ENCODE data around the gene TPST2. TPM values are rescaled to one million over a fixed set of nuclear protein-coding genes. Genes with fewer than 3 reads are reported as not detected.

Gene TPST2
- total RNA-seq, 2 experiments from 2014 or later, result 30.7 to 33.6 TPM

DNA sequence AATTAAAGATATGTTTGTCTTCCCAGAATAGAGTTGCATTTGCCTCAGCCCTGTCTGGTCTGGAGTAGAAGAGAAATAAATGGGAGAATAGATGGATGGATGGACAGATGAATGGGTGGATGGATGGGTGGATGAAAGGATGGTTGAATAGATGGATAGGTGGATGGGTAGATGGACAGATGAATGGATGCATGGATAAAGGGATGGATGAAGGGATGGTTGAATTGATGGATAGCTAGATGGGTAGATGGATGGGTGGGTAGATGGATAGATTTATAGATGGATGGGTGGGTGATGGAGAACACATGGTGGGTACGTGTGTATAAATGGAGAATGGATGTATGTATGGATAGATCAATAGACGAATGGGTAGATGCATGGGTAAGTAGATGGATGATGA, 19.4 kb upstream of the TPST2 start:
- ChIA-PET POLR2A (interaction anchor here (1.2 kb wide), 1 partner anchor 12 kb away, joined by 3 read pairs; no protein-coding TSS in a partner anchor), CTCF (no interaction called here)
- no peaks in the 10 kb centered on the region for H3K27me3 Mint-ChIP-seq
- no peak for TF ChIP-seq CTCF (IDR thresholded peaks at IDR 0.05)
- no peak for DNase-seq
- intact Hi-C loops (cut with micrococcal nuclease), result no loop called here
- no peak for ATAC-seq
- H3K4me3 Mint-ChIP-seq, result no peak overlapping the region
- no peaks in the 10 kb centered on the region for H3K9me3 Mint-ChIP-seq
- H3K4me1 Mint-ChIP-seq (ENCODE audit: low read depth), result peaks cover 21% of the 10 kb centered on the region
- H3K36me3 Mint-ChIP-seq (ENCODE audit: low read depth), result no peaks in the 10 kb centered on the region
- no peak overlapping the region for H3K27ac Mint-ChIP-seq

GRCh38 chr22:26608129-26608528, 18.2 kb upstream of the TPST2 start:
- ChIA-PET CTCF (no interaction called here), POLR2A (no interaction called here)
- no peak for ATAC-seq
- H3K4me3 Mint-ChIP-seq, result no peak overlapping the region
- H3K27ac Mint-ChIP-seq, result no peak overlapping the region
- no peaks in the 10 kb centered on the region for H3K27me3 Mint-ChIP-seq
- intact Hi-C loops (cut with micrococcal nuclease), result no loop called here
- TF ChIP-seq CTCF (IDR thresholded peaks at IDR 0.05), result no peak
- DNase-seq, result no peak
- H3K36me3 Mint-ChIP-seq (ENCODE audit: low read depth), result no peaks in the 10 kb centered on the region
- H3K4me1 Mint-ChIP-seq (ENCODE audit: low read depth), result peaks cover 23% of the 10 kb centered on the region
- H3K9me3 Mint-ChIP-seq, result no peaks in the 10 kb centered on the region

DNA sequence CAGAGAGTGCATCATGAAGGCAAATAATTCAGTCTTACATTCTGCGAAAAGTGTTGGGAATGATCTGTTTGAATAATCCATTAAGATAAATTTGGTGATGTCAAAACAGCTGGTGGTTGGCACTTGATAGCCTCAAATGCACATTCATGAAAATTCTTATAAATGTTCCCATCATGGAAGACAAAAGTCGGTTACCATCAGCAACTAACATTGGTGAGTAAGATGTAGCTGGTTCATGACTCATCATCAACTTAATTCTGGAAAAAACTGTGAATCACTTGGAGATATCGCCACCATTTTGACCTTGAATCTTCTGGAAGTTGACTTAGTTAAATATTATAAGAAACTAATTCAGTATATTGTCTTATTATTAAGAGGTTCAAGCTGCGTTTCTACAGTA, 16.7 kb upstream of the TPST2 start:
- no peak for ATAC-seq
- H3K4me3 Mint-ChIP-seq, result no peak overlapping the region
- ChIA-PET CTCF (interaction anchor here (1.0 to 2.5 kb wide), 2 partner anchors 10 to 13 kb away, joined by 3 to 7 read pairs; no protein-coding TSS in a partner anchor), POLR2A (interaction anchor here (0.6 to 1.2 kb wide), 3 partner anchors 10 to 162 kb away, joined by 3 to 4 read pairs (median 3); partner anchors contain the start of gene TPST2)
- no peak overlapping the region for H3K27ac Mint-ChIP-seq
- DNase-seq, result no peak
- peaks cover 23% of the 10 kb centered on the region for H3K4me1 Mint-ChIP-seq (ENCODE audit: low read depth)
- no peaks in the 10 kb centered on the region for H3K9me3 Mint-ChIP-seq
- no peaks in the 10 kb centered on the region for H3K27me3 Mint-ChIP-seq
- no peak for TF ChIP-seq CTCF (IDR thresholded peaks at IDR 0.05)
- intact Hi-C loops (cut with micrococcal nuclease), result no loop called here
- H3K36me3 Mint-ChIP-seq (ENCODE audit: low read depth), result no peaks in the 10 kb centered on the region

DNA sequence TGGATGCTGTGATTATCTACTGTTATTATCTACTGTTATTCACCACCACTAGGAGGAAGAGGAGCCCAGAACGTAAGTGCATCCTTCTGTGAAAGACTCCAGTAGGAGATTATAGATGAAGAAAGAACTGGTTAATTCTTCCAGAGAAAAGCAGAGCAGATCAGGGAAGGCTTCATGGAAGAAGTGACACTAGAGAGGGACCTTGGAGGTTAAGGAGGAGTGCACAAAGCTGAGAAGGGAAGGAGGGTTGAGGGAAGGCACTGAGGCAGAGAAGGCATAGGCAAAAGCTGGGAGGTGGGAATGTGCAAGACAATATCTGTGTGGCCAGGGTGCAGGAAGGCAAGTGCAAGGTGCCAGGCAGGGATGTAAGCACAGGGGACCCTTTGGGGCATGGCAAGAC, 14.4 kb upstream of the TPST2 start:
- no peak overlapping the region for H3K27ac Mint-ChIP-seq
- H3K4me1 Mint-ChIP-seq (ENCODE audit: low read depth), result peaks cover 11% of the 10 kb centered on the region
- ChIA-PET POLR2A (no interaction called here), CTCF (no interaction called here)
- TF ChIP-seq CTCF (IDR thresholded peaks at IDR 0.05), result no peak
- H3K4me3 Mint-ChIP-seq, result no peak overlapping the region
- ATAC-seq (no peak), DNase-seq (no peak)
- H3K9me3 Mint-ChIP-seq, result no peaks in the 10 kb centered on the region
- H3K27me3 Mint-ChIP-seq, result no peaks in the 10 kb centered on the region
- intact Hi-C loops (cut with micrococcal nuclease), result no loop called here
- H3K36me3 Mint-ChIP-seq (ENCODE audit: low read depth), result no peaks in the 10 kb centered on the region

GRCh38 chr22:26602127-26602526, 12.2 kb upstream of the TPST2 start:
- CTCF ChIA-PET, result no interaction called here
- no peak for TF ChIP-seq CTCF (IDR thresholded peaks at IDR 0.05)
- Mint-ChIP-seq H3K9me3 (no peaks in the 10 kb centered on the region), H3K36me3 (ENCODE audit: low read depth) (no peaks in the 10 kb centered on the region), H3K4me3 (no peak overlapping the region), H3K27me3 (no peaks in the 10 kb centered on the region), H3K27ac (no peak overlapping the region), H3K4me1 (ENCODE audit: low read depth) (peaks cover 28% of the 10 kb centered on the region)
- DNase-seq (no peak), ATAC-seq (no peak)
- POLR2A ChIA-PET, result interaction anchor here (0.5 kb wide), 1 partner anchor 34 kb away, joined by 3 read pairs; no protein-coding TSS in a partner anchor
- intact Hi-C loops (cut with micrococcal nuclease), result no loop called here
